T-cell (primary cell): ENCODE results near the gene ANKS1A. TPM values are rescaled to one million over a fixed set of nuclear protein-coding genes. Genes with fewer than 3 reads are reported as not detected.

Experiments
- ATAC-seq, 4 experiments: fragments of 200-7000 bp in 3 of 4; fragments of 150-1000 bp in 1 of 4; cut with Tn5 transposase; replicated peaks in 1 of 4; 1 replicate in 3 of 4; 2 replicates in 1 of 4; pipeline ENCODE4 v1.10.0; 2021; ENCODE audit warnings: moderate library complexity in 3 of 4, mild to moderate bottlenecking in 2 of 4, moderate number of reproducible peaks in 1 of 4
- CTCF ChIA-PET, 2 donors: fragments of 300-600 bp; sonication (Branson Sonifier 250); formaldehyde crosslinking; loops; one replicate each; lab custom pipeline; 2022; ENCODE audit warnings: antibody characterized with exemption in 2 of 2; lab: Charles Lee
- POLR2A ChIA-PET, 2 donors: fragments of 300-600 bp; sonication (Branson Sonifier 250); formaldehyde crosslinking; loops; one replicate each; lab custom pipeline; 2022; ENCODE audit warnings: antibody characterized with exemption in 2 of 2; lab: Charles Lee
- DNase-seq, 35 experiments: peaks; one replicate each; pipeline versions ENCODE4 v3.0.0 to v3.0.0-alpha.2; 2013 to 2023
- H3K27ac ChIP-seq: one replicate; pipeline ENCODE4 v1.5.1; 2013; ENCODE audit warnings: low read length
- H3K27me3 ChIP-seq, 2 experiments: replicated peaks in 1 of 2; 1 replicate in 1 of 2; 2 replicates in 1 of 2; pipeline versions ENCODE4 v1.6.1 to v1.7.0; 2013; ENCODE audit warnings: low read length in 1 of 2, mixed read lengths in 1 of 2; ENCODE audit not compliant: control insufficient read depth in 2 of 2, insufficient read depth in 2 of 2; ENCODE audit errors: extremely low read depth in 1 of 2
- H3K36me3 ChIP-seq, 2 donors: 1 replicate in 1 of 2; 2 replicates in 1 of 2; pipeline versions ENCODE4 v1.6.1 to v1.7.0; 2013; ENCODE audit warnings: low read length in 1 of 2; ENCODE audit not compliant: control insufficient read depth in 2 of 2, insufficient read depth in 1 of 2; ENCODE audit errors: extremely low read depth in 1 of 2
- H3K4me1 ChIP-seq, 2 experiments: 1 replicate in 1 of 2; 2 replicates in 1 of 2; pipeline versions ENCODE4 v1.6.1 to v1.7.0; 2013; ENCODE audit warnings: low read length in 2 of 2, mixed read lengths in 1 of 2; ENCODE audit not compliant: insufficient read depth in 2 of 2, control insufficient read depth in 1 of 2; ENCODE audit errors: extremely low read depth in 1 of 2
- H3K4me3 ChIP-seq, 2 donors: 1 replicate in 1 of 2; 2 replicates in 1 of 2; pipeline versions ENCODE4 v1.5.1 to v1.7.0; 2013; ENCODE audit warnings: mild to moderate bottlenecking in 2 of 2, low read length in 1 of 2, moderate library complexity in 1 of 2; ENCODE audit not compliant: control insufficient read depth in 1 of 2; ENCODE audit errors: extremely low read depth in 1 of 2
- H3K9me3 ChIP-seq: 2 replicates; pipeline ENCODE4 v1.7.0; 2013
- H3K27ac Mint-ChIP-seq, 2 donors: one replicate each; pipeline ENCODE4 v1.8.0; 2020 to 2021; ENCODE audit warnings: mild to moderate bottlenecking in 2 of 2, mixed read lengths in 2 of 2
- H3K27me3 Mint-ChIP-seq, 2 donors: one replicate each; pipeline ENCODE4 v1.8.0; 2021 to 2022; ENCODE audit warnings: mixed read lengths in 2 of 2
- H3K36me3 Mint-ChIP-seq: one replicate; pipeline ENCODE4 v1.8.0; 2021; ENCODE audit warnings: mixed read lengths
- H3K4me1 Mint-ChIP-seq, 3 donors: one replicate each; pipeline ENCODE4 v1.8.0; 2020 to 2022; ENCODE audit warnings: mixed read lengths in 3 of 3, mild to moderate bottlenecking in 1 of 3
- H3K4me3 Mint-ChIP-seq, 3 donors: one replicate each; pipeline ENCODE4 v1.8.0; 2020 to 2022; ENCODE audit warnings: mild to moderate bottlenecking in 3 of 3, mixed read lengths in 3 of 3, moderate library complexity in 3 of 3
- H3K9me3 Mint-ChIP-seq, 3 donors: one replicate each; pipeline ENCODE4 v1.8.0; 2020 to 2022; ENCODE audit warnings: mixed read lengths in 3 of 3
- WGBS: methylation state at CpG from one replicate; pipeline ENCODE4 v1.1.5; 2013; ENCODE audit warnings: missing lambda C conversion rate; ENCODE audit not compliant: insufficient coverage; 5-methylcytosine and 5-hydroxymethylcytosine counted together
- total RNA-seq, 35 experiments: library from RNA in 6 of 35; stranded (reverse) in 6 of 35; fragments of 120-200 nt in 1 of 35; gene quantifications; one replicate each; pipeline versions ENCODE4 v1.2.1 to v1.2.4 and lab custom pipeline; 2013 to 2026

ANKS1A gene
- total RNA-seq, 5 donors from 2014 or later (not counting 1 experiment from before 2014, with no cell fraction given): 11.1 to 14.4 (median 11.7) TPM

GRCh38 chr6:34909320-34909883, 20.3 kb downstream of the ANKS1A start:
- Histone ChIP-seq H3K4me1 (peaks cover 8 to 12% of the 10 kb centered on the region in 2 experiments), H3K27me3 (no peaks in the 10 kb centered on the region), H3K27ac (no peak overlapping the region), H3K4me3 (no peak overlapping the region), H3K9me3 (no peaks in the 10 kb centered on the region), H3K36me3 (no peaks in the 10 kb centered on the region)
- no peaks in the 10 kb centered on the region for H3K27me3 Mint-ChIP-seq
- H3K27ac Mint-ChIP-seq: no peak overlapping the region
- H3K4me1 Mint-ChIP-seq: peaks cover 40 to 56% (median 52%) of the 10 kb centered on the region in 3 donors
- no peaks in the 10 kb centered on the region for H3K9me3 Mint-ChIP-seq
- ChIA-PET CTCF (no interaction called here), POLR2A (no interaction called here)
- DNase-seq (no peak), ATAC-seq (no peak)
- peaks cover 9% of the 10 kb centered on the region for H3K36me3 Mint-ChIP-seq
- H3K4me3 Mint-ChIP-seq: no peak overlapping the region
- WGBS: 87% methylated on average over 5 of the region's 6 CpGs

GRCh38 chr6:34911822-34912221, 22.8 kb downstream of the ANKS1A start:
- ChIA-PET POLR2A (interaction anchor here in 1 of 2 donors (0.6 kb wide), 1 partner anchor 420 kb away, joined by 4 read pairs; no protein-coding TSS in a partner anchor), CTCF (no interaction called here)
- no peaks in the 10 kb centered on the region for H3K27me3 Mint-ChIP-seq
- Histone ChIP-seq H3K9me3 (no peaks in the 10 kb centered on the region), H3K36me3 (no peaks in the 10 kb centered on the region), H3K4me3 (no peak overlapping the region), H3K4me1 (peaks cover 8 to 12% of the 10 kb centered on the region in 2 experiments), H3K27me3 (no peaks in the 10 kb centered on the region), H3K27ac (no peak overlapping the region)
- no peak overlapping the region for H3K4me3 Mint-ChIP-seq
- no CpG with 5 or more reads among the region's 5 CpGs for WGBS
- DNase-seq (no peak), ATAC-seq (no peak)
- no peaks in the 10 kb centered on the region for H3K9me3 Mint-ChIP-seq
- peaks cover 32 to 42% (median 40%) of the 10 kb centered on the region in 3 donors for H3K4me1 Mint-ChIP-seq
- H3K27ac Mint-ChIP-seq: no peak overlapping the region
- no peaks in the 10 kb centered on the region for H3K36me3 Mint-ChIP-seq

GRCh38 chr6:34912715-34913464, 23.8 kb downstream of the ANKS1A start:
- no peak overlapping the region for H3K4me3 ChIP-seq

GRCh38 chr6:34914358-34914757, 25.3 kb downstream of the ANKS1A start:
- Mint-ChIP-seq H3K4me1 (peaks cover 30 to 38% (median 32%) of the 10 kb centered on the region in 3 donors), H3K27me3 (no peaks in the 10 kb centered on the region), H3K9me3 (no peaks in the 10 kb centered on the region), H3K27ac (no peak overlapping the region), H3K36me3 (peaks cover 6% of the 10 kb centered on the region), H3K4me3 (no peak overlapping the region)
- CTCF ChIA-PET: no interaction called here
- ATAC-seq (no peak), DNase-seq (no peak)
- peaks cover 8 to 12% of the 10 kb centered on the region in 2 experiments for H3K4me1 ChIP-seq
- no peak overlapping the region for H3K27ac ChIP-seq
- no peaks in the 10 kb centered on the region for H3K9me3 ChIP-seq
- H3K27me3 ChIP-seq: no peaks in the 10 kb centered on the region
- no peak overlapping the region for H3K4me3 ChIP-seq
- no peaks in the 10 kb centered on the region for H3K36me3 ChIP-seq
- POLR2A ChIA-PET: no interaction called here
- WGBS: 100% methylated on average over 1 of the region's 4 CpGs

More at GRCh38 chr6:34912715-34913464, 23.8 kb downstream of the ANKS1A start:
- CTCF ChIA-PET: no interaction called here
- H3K27ac Mint-ChIP-seq: peak overlapping the region; percentile 40 to 57
- Histone ChIP-seq H3K27me3 (no peaks in the 10 kb centered on the region), H3K4me1 (peaks cover 8 to 12% of the 10 kb centered on the region in 2 experiments), H3K9me3 (no peaks in the 10 kb centered on the region), H3K36me3 (no peaks in the 10 kb centered on the region), H3K27ac (peak overlapping the region; percentile 3)
- peak; percentile 88 to 98 (median 96) for ATAC-seq
- H3K4me3 Mint-ChIP-seq: peak overlapping the region; percentile 28 to 59 (median 35)
- WGBS: 0% methylated on average over 1 of the region's 3 CpGs
- DNase-seq: peak in 16 of 35 experiments; percentile 3 to 59 (median 8)
- H3K27me3 Mint-ChIP-seq: no peaks in the 10 kb centered on the region
- POLR2A ChIA-PET: no interaction called here
- no peaks in the 10 kb centered on the region for H3K9me3 Mint-ChIP-seq
- peaks cover 32 to 40% (median 37%) of the 10 kb centered on the region in 3 donors for H3K4me1 Mint-ChIP-seq
- peaks cover 1% of the 10 kb centered on the region for H3K36me3 Mint-ChIP-seq

GRCh38 chr6:34916348-34916967, 27.4 kb downstream of the ANKS1A start:
- Histone ChIP-seq H3K4me3 (no peak overlapping the region), H3K4me1 (peaks cover 8 to 12% of the 10 kb centered on the region in 2 experiments), H3K27ac (no peak overlapping the region), H3K27me3 (no peaks in the 10 kb centered on the region), H3K36me3 (no peaks in the 10 kb centered on the region), H3K9me3 (no peaks in the 10 kb centered on the region)
- Mint-ChIP-seq H3K27ac (no peak overlapping the region), H3K9me3 (no peaks in the 10 kb centered on the region), H3K4me1 (peaks cover 11 to 23% (median 22%) of the 10 kb centered on the region in 3 donors), H3K27me3 (no peaks in the 10 kb centered on the region), H3K4me3 (no peak overlapping the region), H3K36me3 (peaks cover 6% of the 10 kb centered on the region)
- no peak for DNase-seq
- CTCF ChIA-PET: no interaction called here
- WGBS: 100% methylated on average over 1 of the region's 4 CpGs
- POLR2A ChIA-PET: no interaction called here
- no peak for ATAC-seq

GRCh38 chr6:34917626-34918285, 28.7 kb downstream of the ANKS1A start:
- H3K27ac Mint-ChIP-seq: no peak overlapping the region
- no peak for ATAC-seq
- H3K9me3 ChIP-seq: no peaks in the 10 kb centered on the region
- H3K27me3 ChIP-seq: no peaks in the 10 kb centered on the region
- H3K4me3 ChIP-seq: no peak overlapping the region
- peaks cover 5 to 17% (median 16%) of the 10 kb centered on the region in 3 donors for H3K4me1 Mint-ChIP-seq
- no peak for DNase-seq
- no peaks in the 10 kb centered on the region for H3K9me3 Mint-ChIP-seq
- H3K4me3 Mint-ChIP-seq: no peak overlapping the region
- no peak overlapping the region for H3K27ac ChIP-seq
- POLR2A ChIA-PET: interaction anchor here in 1 of 2 donors (0.6 kb wide), 1 partner anchor 29 kb away, joined by 8 read pairs; the partner anchor contains the start of gene ANKS1A
- CTCF ChIA-PET: no interaction called here
- peaks cover 6% of the 10 kb centered on the region for H3K36me3 Mint-ChIP-seq
- peaks cover 2 to 6% of the 10 kb centered on the region in 2 experiments for H3K4me1 ChIP-seq
- 100% methylated on average over 1 of the region's 6 CpGs for WGBS
- H3K36me3 ChIP-seq: no peaks in the 10 kb centered on the region
- no peaks in the 10 kb centered on the region for H3K27me3 Mint-ChIP-seq
